LNCaP clone FGC (cell line): ENCODE data around the gene PHOSPHO1.

Source experiments
- DNase-seq: peaks from one replicate; pipeline ENCODE4 v3.0.0-alpha.2; 2011; ENCODE audit warnings: low read depth
- H3K4me3 ChIP-seq: 2 replicates; pipeline ENCODE4 v1.5.1; 2011; ENCODE audit warnings: mild to moderate bottlenecking, low read depth, low read length, control low read depth
- TF ChIP-seq, protein P1 (sequence below): IDR thresholded peaks from 2 replicates; pipeline ENCODE4 v1.5.1; 2012; ENCODE audit warnings: mild to moderate bottlenecking; ENCODE audit not compliant: control insufficient read depth, insufficient read depth; ENCODE audit errors: extremely low read depth

PHOSPHO1 gene

DNA sequence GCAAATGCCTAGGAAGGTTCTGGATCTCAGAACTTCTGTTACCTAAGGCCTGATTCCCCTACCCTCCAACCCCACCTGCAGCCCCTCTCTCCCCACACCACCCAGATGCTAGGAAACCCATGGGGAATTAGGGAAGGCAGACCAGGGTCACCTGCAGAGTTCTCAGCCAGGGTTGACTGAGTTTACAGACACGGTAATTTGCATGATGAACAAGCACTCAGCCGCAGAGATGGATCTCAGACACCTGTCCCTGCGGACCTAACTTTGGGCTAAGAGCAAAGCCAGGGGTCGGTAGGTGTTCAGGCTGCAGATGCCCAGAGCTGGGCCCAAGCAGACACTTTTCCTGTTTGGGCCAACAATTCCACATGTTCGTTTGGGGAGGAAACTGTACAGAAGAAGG, 17.2 kb downstream of the PHOSPHO1 start:
- TF ChIP-seq, protein P1, sequence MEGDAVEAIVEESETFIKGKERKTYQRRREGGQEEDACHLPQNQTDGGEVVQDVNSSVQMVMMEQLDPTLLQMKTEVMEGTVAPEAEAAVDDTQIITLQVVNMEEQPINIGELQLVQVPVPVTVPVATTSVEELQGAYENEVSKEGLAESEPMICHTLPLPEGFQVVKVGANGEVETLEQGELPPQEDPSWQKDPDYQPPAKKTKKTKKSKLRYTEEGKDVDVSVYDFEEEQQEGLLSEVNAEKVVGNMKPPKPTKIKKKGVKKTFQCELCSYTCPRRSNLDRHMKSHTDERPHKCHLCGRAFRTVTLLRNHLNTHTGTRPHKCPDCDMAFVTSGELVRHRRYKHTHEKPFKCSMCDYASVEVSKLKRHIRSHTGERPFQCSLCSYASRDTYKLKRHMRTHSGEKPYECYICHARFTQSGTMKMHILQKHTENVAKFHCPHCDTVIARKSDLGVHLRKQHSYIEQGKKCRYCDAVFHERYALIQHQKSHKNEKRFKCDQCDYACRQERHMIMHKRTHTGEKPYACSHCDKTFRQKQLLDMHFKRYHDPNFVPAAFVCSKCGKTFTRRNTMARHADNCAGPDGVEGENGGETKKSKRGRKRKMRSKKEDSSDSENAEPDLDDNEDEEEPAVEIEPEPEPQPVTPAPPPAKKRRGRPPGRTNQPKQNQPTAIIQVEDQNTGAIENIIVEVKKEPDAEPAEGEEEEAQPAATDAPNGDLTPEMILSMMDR: no peak
- H3K4me3 ChIP-seq: no peak overlapping the region
- no peak for DNase-seq

DNA sequence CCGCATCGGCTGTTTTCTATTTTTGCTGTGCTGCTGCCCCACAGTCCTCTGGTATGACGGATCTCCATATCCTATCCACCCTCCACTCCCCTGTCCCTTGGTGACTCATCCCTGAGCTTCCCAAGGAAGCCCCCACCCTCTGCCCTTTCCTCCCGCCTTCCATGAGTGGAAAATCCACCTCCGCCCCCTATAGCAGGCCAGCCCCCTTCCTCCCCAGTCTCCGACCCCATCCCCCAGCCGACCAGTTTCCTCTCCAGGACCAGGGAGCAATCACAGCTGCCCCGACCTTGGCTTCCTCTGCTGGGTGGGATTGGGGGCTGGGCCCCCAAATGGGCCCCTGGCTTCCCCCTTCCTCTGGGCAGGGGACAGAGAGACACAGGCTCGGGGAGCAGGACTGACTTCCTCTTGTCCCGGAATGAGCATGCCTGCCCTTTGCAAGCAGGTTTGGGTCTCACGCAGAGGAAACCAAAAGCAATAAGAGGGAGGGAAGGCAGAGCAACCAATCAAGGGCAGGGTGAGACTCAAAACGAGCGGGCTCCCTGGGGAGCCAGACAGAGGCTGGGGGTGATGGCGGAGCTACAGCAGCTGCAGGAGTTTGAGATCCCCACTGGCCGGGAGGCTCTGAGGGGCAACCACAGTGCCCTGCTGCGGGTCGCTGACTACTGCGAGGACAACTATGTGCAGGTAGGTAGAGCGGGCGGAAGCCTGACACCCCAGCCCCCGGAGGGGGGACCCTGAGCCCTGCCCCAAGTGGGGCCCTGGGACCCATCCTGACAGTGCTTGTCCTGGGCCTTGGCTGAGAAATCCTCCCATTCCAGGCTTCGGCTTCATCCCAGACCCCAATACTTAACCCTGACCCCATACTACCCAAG, 20.2 kb downstream of the PHOSPHO1 start, which contains the start of the genes ABI3 and GNGT2:
Gene ABI3, plus strand, starts transcription at position 550 of the 872 bp plus-strand sequence. Its CDS starts 18 bp downstream, at position 568.
Gene GNGT2, minus strand, starts transcription at position 417 of the 872 bp plus-strand sequence. CDS start 3,152 bp downstream, outside the sequence.
- DNase-seq: no peak
- no peak within 1 kb of the TSS for H3K4me3 ChIP-seq
- TF ChIP-seq, protein P1: no peak

DNA sequence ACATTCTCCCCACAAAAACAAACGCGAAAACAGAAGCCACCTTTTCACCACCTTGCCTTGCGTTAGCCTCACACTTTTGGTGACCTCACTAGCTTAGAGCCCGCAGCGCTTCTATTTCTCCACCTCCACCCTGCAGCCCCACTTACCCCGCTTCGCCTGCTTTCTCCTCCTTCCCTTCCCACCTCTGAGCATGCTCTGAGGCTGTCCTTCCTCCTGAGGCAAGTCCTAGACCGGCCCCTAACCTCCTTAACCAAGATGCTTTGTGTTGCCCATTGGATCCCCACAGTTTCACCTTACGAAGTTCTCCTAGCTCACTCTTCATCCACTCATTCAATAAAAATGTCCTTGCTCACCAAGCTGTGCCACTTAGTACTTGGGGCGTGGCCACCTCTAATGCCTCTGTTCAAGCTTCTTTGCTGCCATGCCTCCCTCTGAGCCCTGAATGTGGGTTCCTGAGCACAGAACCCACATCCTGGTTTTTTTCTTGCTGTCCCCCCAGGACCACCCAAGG, 21.5 kb downstream of the PHOSPHO1 start:
- TF ChIP-seq, protein P1: no peak
- H3K4me3 ChIP-seq: no peak overlapping the region

DNA sequence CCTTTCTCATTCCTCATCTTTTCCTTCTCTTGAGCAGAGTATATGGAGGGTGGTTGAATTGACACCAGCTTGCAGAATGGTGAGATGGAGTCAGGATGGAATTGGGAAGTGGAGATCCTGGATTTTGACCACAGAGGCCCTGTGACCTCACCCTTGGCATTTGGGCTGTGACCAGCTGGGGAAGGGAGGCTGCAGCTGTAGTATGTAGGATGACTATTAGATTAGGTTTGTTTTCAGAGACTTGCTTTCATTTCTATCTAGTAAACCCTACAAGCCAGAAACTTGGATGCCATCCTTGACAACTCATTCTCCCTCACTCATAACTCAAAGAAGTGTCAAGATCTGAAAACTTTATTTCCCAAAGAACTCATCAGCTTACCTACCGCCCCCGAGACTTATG, 26.1 kb downstream of the PHOSPHO1 start:
- DNase-seq: no peak
- TF ChIP-seq, protein P1: no peak
- H3K4me3 ChIP-seq: no peak overlapping the region

More for the DNA sequence above, 21.5 kb downstream of the PHOSPHO1 start:
- DNase-seq: no peak

DNA sequence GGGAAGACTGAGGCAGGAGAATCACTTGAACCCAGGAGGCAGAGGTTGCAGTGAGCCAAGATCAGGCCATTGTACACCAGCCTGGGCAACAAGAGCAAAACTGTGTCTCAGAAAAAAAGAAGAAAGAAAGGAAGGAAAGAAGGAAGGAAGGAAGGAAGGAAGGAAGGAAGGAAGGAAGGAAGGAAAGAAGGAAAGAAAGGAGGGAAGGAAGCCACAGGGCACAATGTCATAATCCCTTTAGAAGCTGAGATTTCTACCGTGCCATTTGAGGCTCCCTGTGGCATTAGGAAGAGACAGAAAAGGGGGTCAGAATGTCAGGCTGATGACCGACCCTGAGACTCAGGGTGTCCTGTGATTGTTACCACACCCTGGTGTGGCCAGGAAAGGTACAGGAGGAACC, 26.8 kb downstream of the PHOSPHO1 start:
- no peak overlapping the region for H3K4me3 ChIP-seq
- TF ChIP-seq, protein P1: no peak
- no peak for DNase-seq

DNA sequence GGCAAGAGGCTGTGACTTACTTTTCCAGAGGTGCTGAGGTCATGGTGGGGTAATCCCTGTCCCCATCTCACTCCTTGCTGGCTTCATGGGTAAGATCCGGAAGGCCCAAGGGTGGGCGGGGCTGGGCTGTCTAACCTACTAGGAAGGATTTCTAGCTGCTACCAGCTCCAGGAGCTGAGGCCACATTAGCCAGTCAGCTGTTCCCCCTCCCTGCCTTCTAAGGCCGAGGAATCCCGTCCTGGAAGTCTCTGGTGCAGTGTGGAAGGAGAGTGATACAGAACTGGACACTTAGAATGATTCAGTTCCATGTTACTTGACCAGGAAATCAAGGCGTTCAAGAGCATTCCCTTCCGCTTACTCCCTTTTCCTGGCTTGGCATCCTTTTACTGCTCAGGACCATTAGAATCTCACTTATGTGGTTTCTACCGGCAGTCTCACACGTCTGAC, 29.1 kb downstream of the PHOSPHO1 start:
- no peak for DNase-seq
- TF ChIP-seq, protein P1: no peak

More for the DNA sequence above, 29.1 kb downstream of the PHOSPHO1 start:
- no peak overlapping the region for H3K4me3 ChIP-seq
